Ishikawa (cell line): ENCODE measurements around the gene APC2.

Experiments used
- CEBPB ChIP-seq: IDR thresholded peaks from 2 replicates; pipeline ENCODE4 v1.6.1; 2012
- EGR1 ChIP-seq: IDR thresholded peaks from 2 replicates; pipeline ENCODE4 v1.6.1; 2012
- EP300 ChIP-seq: IDR thresholded peaks from 2 replicates; pipeline ENCODE4 v1.6.1; 2012; ENCODE audit warnings: borderline replicate concordance
- RAD21 ChIP-seq: IDR thresholded peaks from 2 replicates; pipeline ENCODE4 v1.6.1; 2012; ENCODE audit warnings: low read depth
- TAF1 ChIP-seq: IDR thresholded peaks from 2 replicates; pipeline ENCODE4 v1.6.1; 2012; ENCODE audit warnings: low read depth, mild to moderate bottlenecking
- TCF12 ChIP-seq: IDR thresholded peaks from 2 replicates; pipeline ENCODE4 v1.6.1; 2012; ENCODE audit warnings: low read depth
- YY1 ChIP-seq: IDR thresholded peaks from 2 replicates; pipeline ENCODE4 v1.6.1; 2012; ENCODE audit warnings: low read depth
- TF ChIP-seq, protein P1 (sequence below): IDR thresholded peaks from 2 replicates; pipeline ENCODE4 v1.6.1; 2012
- TF ChIP-seq, protein P2 (sequence below): IDR thresholded peaks from 2 replicates; pipeline ENCODE4 v1.6.1; 2012; ENCODE audit warnings: low read depth, mild to moderate bottlenecking

DNA sequence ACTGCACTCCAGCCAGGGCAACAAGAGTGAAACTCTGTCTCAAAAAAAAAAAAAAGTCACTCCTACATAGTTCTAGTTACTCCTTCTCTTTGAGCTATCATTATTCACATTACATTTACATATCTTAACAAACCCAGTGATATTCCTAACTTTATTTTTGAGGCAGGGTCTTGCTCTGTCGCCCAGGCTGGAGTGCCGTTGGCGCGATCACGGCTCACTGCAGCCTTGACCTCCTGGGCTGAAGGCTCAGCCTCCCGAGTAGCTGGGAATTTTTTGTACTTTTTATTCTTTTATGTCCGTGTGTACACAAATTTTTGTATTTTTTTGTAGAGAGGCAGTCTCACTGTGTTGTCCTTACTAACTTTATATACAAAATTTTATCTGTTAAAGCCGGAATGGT, 12.3 kb upstream of the APC2 start:
- TF ChIP-seq TCF12 (no peak), TAF1 (no peak), EP300 (no peak), RAD21 (no peak), YY1 (no peak), CEBPB (no peak), EGR1 (no peak)
- TF ChIP-seq, protein P1, sequence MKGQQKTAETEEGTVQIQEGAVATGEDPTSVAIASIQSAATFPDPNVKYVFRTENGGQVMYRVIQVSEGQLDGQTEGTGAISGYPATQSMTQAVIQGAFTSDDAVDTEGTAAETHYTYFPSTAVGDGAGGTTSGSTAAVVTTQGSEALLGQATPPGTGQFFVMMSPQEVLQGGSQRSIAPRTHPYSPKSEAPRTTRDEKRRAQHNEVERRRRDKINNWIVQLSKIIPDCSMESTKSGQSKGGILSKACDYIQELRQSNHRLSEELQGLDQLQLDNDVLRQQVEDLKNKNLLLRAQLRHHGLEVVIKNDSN: no peak
- TF ChIP-seq, protein P2, sequence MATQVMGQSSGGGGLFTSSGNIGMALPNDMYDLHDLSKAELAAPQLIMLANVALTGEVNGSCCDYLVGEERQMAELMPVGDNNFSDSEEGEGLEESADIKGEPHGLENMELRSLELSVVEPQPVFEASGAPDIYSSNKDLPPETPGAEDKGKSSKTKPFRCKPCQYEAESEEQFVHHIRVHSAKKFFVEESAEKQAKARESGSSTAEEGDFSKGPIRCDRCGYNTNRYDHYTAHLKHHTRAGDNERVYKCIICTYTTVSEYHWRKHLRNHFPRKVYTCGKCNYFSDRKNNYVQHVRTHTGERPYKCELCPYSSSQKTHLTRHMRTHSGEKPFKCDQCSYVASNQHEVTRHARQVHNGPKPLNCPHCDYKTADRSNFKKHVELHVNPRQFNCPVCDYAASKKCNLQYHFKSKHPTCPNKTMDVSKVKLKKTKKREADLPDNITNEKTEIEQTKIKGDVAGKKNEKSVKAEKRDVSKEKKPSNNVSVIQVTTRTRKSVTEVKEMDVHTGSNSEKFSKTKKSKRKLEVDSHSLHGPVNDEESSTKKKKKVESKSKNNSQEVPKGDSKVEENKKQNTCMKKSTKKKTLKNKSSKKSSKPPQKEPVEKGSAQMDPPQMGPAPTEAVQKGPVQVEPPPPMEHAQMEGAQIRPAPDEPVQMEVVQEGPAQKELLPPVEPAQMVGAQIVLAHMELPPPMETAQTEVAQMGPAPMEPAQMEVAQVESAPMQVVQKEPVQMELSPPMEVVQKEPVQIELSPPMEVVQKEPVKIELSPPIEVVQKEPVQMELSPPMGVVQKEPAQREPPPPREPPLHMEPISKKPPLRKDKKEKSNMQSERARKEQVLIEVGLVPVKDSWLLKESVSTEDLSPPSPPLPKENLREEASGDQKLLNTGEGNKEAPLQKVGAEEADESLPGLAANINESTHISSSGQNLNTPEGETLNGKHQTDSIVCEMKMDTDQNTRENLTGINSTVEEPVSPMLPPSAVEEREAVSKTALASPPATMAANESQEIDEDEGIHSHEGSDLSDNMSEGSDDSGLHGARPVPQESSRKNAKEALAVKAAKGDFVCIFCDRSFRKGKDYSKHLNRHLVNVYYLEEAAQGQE: no peak
